GM11168 (cell line): ENCODE data around the gene ZNF335.

Source experiments
- in situ Hi-C: fragments of 300-500 bp; cut with MboI; formaldehyde crosslinking; loops from one replicate; pipeline ENCODE4 v1.12.0; 2022; ENCODE audit warnings: low sequenced_read_pairs; ENCODE audit not compliant: unreplicated experiment

The ZNF335 gene

GRCh38 chr20:45975686-45976085 lies 3.7 kb upstream of the ZNF335 start:
- in situ Hi-C loops: no loop called here

- in situ Hi-C loops: no loop called here
These were observed 3.0 kb upstream of the ZNF335 start for GRCh38 chr20:45974896-45975565.

- in situ Hi-C loops: no loop called here
These were observed 639 bp upstream of the ZNF335 start for GRCh38 chr20:45972500-45973183.

GRCh38 chr20:45971425-45971674 lies 653 bp downstream of the ZNF335 start:
- in situ Hi-C loops: no loop called here

GRCh38 chr20:45970646-45971424 lies 1.2 kb downstream of the ZNF335 start:
- in situ Hi-C loops: no loop called here

GRCh38 chr20:45969712-45970634 lies 2.0 kb downstream of the ZNF335 start:
- in situ Hi-C loops: no loop called here

- in situ Hi-C loops: no loop called here
These were observed 2.9 kb downstream of the ZNF335 start for GRCh38 chr20:45968801-45969711.

GRCh38 chr20:45968081-45968671 lies 3.8 kb downstream of the ZNF335 start:
- in situ Hi-C loops: no loop called here

- in situ Hi-C loops: no loop called here
These were observed 4.4 kb downstream of the ZNF335 start for GRCh38 chr20:45967551-45968080.

GRCh38 chr20:45965169-45966002 lies 6.6 kb downstream of the ZNF335 start:
- in situ Hi-C loops: no loop called here

- in situ Hi-C loops: no loop called here
These were observed 8.0 kb downstream of the ZNF335 start for GRCh38 chr20:45964006-45964400.

GRCh38 chr20:45963059-45964005 lies 8.7 kb downstream of the ZNF335 start:
- in situ Hi-C loops: no loop called here

GRCh38 chr20:45962031-45962755 lies 9.8 kb downstream of the ZNF335 start:
- in situ Hi-C loops: no loop called here

GRCh38 chr20:45959956-45960630 lies 11.9 kb downstream of the ZNF335 start:
- in situ Hi-C loops: no loop called here

- in situ Hi-C loops: no loop called here
These were observed 12.9 kb downstream of the ZNF335 start for GRCh38 chr20:45959126-45959525.

- in situ Hi-C loops: no loop called here
These were observed 13.4 kb downstream of the ZNF335 start for GRCh38 chr20:45958593-45958992.
